ENCODE data around the gene F10. TPM values are rescaled to one million over a fixed set of nuclear protein-coding genes. Genes with fewer than 3 reads are reported as not detected.

The F10 gene
- total and polyA plus RNA-seq, 2 of the 13 experiments (the other 11 are each of a cell fraction or from before 2014, with no cell fraction given) = 58.4 to 237 TPM

DNA sequence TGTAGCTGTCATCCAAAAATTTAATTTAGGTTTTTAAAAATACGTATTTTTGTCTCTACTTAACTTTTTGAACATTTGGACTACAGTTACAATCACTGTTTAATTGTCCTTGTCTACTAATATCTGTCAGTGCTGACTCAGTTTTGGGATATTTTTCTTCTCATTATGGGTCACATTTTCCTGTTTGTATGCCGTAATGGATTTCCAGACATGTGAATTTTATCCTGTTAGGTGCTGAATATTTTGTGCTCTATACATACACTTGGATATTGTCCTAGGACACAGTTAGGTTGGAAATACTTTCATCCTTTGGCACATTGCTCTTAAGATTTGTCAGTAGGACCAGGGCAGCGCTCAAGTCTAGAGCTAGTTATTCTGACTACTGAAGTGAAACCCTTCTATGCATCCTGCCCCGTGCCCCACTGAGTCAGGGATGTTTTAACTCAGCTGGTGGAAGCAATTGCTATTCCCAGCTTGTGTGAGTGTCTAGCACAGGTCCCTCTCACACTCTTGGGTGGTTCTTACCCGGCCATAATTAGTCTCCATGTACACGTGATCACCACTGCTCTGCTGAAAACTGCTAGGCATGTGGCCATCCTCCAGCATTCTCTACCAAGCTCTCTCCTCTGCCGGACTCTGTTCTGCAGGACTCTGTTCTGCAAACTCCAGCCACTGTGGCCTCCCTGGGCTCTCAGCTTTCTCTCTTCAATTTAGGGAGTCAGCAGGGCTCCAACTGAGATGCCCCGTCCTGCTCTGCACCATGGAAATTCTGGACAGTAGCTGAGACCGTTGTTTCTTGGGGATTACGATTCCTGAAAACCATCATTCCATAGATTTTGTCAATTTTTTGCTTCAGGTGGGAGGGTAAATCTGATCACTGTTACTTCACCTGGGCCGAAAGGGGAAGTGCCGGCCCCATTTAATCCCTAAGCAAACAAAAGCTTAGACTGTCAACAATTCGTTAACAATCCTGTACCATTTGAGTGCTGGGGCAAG, 47.0 kb downstream of the F10 start (continued):
- TF ChIP-seq, protein P1, sequence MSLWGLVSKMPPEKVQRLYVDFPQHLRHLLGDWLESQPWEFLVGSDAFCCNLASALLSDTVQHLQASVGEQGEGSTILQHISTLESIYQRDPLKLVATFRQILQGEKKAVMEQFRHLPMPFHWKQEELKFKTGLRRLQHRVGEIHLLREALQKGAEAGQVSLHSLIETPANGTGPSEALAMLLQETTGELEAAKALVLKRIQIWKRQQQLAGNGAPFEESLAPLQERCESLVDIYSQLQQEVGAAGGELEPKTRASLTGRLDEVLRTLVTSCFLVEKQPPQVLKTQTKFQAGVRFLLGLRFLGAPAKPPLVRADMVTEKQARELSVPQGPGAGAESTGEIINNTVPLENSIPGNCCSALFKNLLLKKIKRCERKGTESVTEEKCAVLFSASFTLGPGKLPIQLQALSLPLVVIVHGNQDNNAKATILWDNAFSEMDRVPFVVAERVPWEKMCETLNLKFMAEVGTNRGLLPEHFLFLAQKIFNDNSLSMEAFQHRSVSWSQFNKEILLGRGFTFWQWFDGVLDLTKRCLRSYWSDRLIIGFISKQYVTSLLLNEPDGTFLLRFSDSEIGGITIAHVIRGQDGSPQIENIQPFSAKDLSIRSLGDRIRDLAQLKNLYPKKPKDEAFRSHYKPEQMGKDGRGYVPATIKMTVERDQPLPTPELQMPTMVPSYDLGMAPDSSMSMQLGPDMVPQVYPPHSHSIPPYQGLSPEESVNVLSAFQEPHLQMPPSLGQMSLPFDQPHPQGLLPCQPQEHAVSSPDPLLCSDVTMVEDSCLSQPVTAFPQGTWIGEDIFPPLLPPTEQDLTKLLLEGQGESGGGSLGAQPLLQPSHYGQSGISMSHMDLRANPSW (CRISPR knock-in tag; IDR thresholded peaks at IDR 0.05; ENCODE audit: borderline replicate concordance) = no peak
- TF ChIP-seq ZNF251 (CRISPR knock-in tag; IDR thresholded peaks at IDR 0.05) (no peak), SP1 (IDR thresholded peaks at IDR 0.05) (no peak), SP1 (CRISPR knock-in tag; IDR thresholded peaks at IDR 0.05) (0 out of 2 replicates have a peak, but pooled peaks have one; percentile 19), CHD2 (IDR thresholded peaks at IDR 0.05; ENCODE audit: low read depth, low read length) (no peak), REL (CRISPR knock-in tag; conservative IDR thresholded peaks at IDR 0.05) (no peak), THAP11 (CRISPR knock-in tag; IDR thresholded peaks at IDR 0.05) (no peak), ZNF143 (CRISPR knock-in tag; IDR thresholded peaks at IDR 0.05) (no peak), ZNF282 (IDR thresholded peaks at IDR 0.05; ENCODE audit: partially characterized antibody) (no peak), FOSL2 (CRISPR knock-in tag; IDR thresholded peaks at IDR 0.05) (0 out of 2 replicates have a peak, but pooled peaks have one; percentile 16), ELF3 (CRISPR knock-in tag; IDR thresholded peaks at IDR 0.05) (peak; percentile 83), FOXJ3 (CRISPR knock-in tag; IDR thresholded peaks at IDR 0.05; ENCODE audit: borderline replicate concordance) (peak; percentile 31; the same call in 1 of the 2 replicates), IKZF4 (CRISPR knock-in tag; IDR thresholded peaks at IDR 0.05; ENCODE audit: borderline replicate concordance, low read depth, not compliant biosample characterization) (no peak), SNAPC2 (CRISPR knock-in tag; IDR thresholded peaks at IDR 0.05) (0 out of 2 replicates have a peak, but pooled peaks have one; percentile 65), KDM6A (CRISPR knock-in tag; IDR thresholded peaks at IDR 0.05; ENCODE audit: low read depth) (peak; percentile 46; the same call in 1 of the 2 replicates), NR2F6 (IDR thresholded peaks at IDR 0.05) (peak; percentile 43; the same call in 1 of the 2 replicates), NR2F6 (CRISPR knock-in tag; IDR thresholded peaks at IDR 0.05) (peak; percentile 47)
- TF ChIP-seq, protein P2, sequence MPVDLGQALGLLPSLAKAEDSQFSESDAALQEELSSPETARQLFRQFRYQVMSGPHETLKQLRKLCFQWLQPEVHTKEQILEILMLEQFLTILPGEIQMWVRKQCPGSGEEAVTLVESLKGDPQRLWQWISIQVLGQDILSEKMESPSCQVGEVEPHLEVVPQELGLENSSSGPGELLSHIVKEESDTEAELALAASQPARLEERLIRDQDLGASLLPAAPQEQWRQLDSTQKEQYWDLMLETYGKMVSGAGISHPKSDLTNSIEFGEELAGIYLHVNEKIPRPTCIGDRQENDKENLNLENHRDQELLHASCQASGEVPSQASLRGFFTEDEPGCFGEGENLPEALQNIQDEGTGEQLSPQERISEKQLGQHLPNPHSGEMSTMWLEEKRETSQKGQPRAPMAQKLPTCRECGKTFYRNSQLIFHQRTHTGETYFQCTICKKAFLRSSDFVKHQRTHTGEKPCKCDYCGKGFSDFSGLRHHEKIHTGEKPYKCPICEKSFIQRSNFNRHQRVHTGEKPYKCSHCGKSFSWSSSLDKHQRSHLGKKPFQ (CRISPR knock-in tag; IDR thresholded peaks at IDR 0.05; ENCODE audit: insufficient replicate concordance) = no peak
- TF ChIP-seq, protein P3, sequence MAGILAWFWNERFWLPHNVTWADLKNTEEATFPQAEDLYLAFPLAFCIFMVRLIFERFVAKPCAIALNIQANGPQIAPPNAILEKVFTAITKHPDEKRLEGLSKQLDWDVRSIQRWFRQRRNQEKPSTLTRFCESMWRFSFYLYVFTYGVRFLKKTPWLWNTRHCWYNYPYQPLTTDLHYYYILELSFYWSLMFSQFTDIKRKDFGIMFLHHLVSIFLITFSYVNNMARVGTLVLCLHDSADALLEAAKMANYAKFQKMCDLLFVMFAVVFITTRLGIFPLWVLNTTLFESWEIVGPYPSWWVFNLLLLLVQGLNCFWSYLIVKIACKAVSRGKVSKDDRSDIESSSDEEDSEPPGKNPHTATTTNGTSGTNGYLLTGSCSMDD (CRISPR knock-in tag; IDR thresholded peaks at IDR 0.05) = no peak
- TF ChIP-seq, protein P4, sequence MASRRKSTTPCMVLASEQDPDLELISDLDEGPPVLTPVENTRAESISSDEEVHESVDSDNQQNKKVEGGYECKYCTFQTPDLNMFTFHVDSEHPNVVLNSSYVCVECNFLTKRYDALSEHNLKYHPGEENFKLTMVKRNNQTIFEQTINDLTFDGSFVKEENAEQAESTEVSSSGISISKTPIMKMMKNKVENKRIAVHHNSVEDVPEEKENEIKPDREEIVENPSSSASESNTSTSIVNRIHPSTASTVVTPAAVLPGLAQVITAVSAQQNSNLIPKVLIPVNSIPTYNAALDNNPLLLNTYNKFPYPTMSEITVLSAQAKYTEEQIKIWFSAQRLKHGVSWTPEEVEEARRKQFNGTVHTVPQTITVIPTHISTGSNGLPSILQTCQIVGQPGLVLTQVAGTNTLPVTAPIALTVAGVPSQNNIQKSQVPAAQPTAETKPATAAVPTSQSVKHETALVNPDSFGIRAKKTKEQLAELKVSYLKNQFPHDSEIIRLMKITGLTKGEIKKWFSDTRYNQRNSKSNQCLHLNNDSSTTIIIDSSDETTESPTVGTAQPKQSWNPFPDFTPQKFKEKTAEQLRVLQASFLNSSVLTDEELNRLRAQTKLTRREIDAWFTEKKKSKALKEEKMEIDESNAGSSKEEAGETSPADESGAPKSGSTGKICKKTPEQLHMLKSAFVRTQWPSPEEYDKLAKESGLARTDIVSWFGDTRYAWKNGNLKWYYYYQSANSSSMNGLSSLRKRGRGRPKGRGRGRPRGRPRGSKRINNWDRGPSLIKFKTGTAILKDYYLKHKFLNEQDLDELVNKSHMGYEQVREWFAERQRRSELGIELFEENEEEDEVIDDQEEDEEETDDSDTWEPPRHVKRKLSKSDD (CRISPR knock-in tag; IDR thresholded peaks at IDR 0.05; ENCODE audit: low read depth) = no peak
